DND-41 (cell line): ENCODE data around the gene MYO18B.

ENCODE experiments used
- CTCF ChIP-seq: IDR thresholded peaks from 2 replicates; pipeline ENCODE4 v1.5.1; 2012; ENCODE audit warnings: borderline replicate concordance, low read length, moderate library complexity, mild to moderate bottlenecking; ENCODE audit not compliant: poor library complexity, severe bottlenecking; ENCODE audit errors: extremely low read depth
- EZH2 ChIP-seq: IDR thresholded peaks from 3 replicates; pipeline ENCODE4 v1.6.1; 2012; ENCODE audit warnings: borderline replicate concordance, low read depth, mild to moderate bottlenecking, moderate library complexity, low read length, inconsistent platforms; ENCODE audit not compliant: severe bottlenecking

DNA sequence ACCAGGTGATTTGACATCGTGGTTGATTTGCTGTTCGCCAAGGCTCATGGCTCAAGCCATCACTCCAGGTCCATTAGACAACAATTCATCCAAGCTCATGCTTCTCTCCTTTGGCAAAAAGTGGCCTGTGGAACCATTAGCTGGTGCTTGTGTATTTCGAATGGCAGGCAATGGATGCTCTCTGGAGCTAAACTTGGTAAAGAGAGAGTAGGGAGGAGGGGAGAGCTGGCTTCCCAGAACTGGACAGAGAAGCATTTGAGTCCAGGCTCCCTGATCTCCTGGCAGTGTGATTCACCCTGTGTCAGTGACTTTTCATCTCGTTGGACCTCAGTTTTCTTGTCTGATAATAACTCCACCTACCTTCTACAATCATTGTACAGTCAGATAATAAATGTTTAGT, 64.6 kb downstream of the MYO18B start:
- TF ChIP-seq CTCF (no peak), EZH2 (no peak)
